ENCODE data around the gene UBASH3B. TPM values are rescaled to one million over a fixed set of nuclear protein-coding genes. Genes with fewer than 3 reads are reported as not detected.

Gene UBASH3B
- total and polyA plus RNA-seq, 9 donors, result 3.8 to 11.1 (median 4.5) TPM

GRCh38 chr11:122778148-122778547, 122.6 kb downstream of the UBASH3B start:
- Histone ChIP-seq H3K27ac (ENCODE audit: low read length) (no peak overlapping the region), H3K9me3 (replicated peaks; ENCODE audit: control insufficient read depth, low read depth, low read length) (no peaks in the 10 kb centered on the region), H3K4me3 (ENCODE audit: low read length) (no peak overlapping the region), H3K27me3 (ENCODE audit: control insufficient read depth, insufficient read depth, low read length) (peaks cover 8% of the 10 kb centered on the region), H3K4me1 (ENCODE audit: control insufficient read depth, insufficient read depth, low read length) (peaks cover 26% of the 10 kb centered on the region), H3K36me3 (ENCODE audit: control insufficient read depth, insufficient read depth, low read length) (peaks cover 9% of the 10 kb centered on the region)
- no peak for DNase-seq
- WGBS (ENCODE audit: insufficient coverage), result no CpG with 5 or more reads among the region's 2 CpGs

GRCh38 chr11:122779047-122779629, 123.6 kb downstream of the UBASH3B start:
- Histone ChIP-seq H3K4me3 (ENCODE audit: low read length) (no peak overlapping the region), H3K4me1 (ENCODE audit: control insufficient read depth, insufficient read depth, low read length) (peaks cover 26% of the 10 kb centered on the region), H3K9me3 (replicated peaks; ENCODE audit: control insufficient read depth, low read depth, low read length) (no peaks in the 10 kb centered on the region), H3K27me3 (ENCODE audit: control insufficient read depth, insufficient read depth, low read length) (peaks cover 8% of the 10 kb centered on the region), H3K36me3 (ENCODE audit: control insufficient read depth, insufficient read depth, low read length) (peaks cover 10% of the 10 kb centered on the region), H3K27ac (ENCODE audit: low read length) (no peak overlapping the region)
- DNase-seq, result no peak
- 83% methylated on average over 8 of the region's 12 CpGs for WGBS (ENCODE audit: insufficient coverage)

- Histone ChIP-seq H3K27ac (ENCODE audit: low read length) (peak overlapping the region; percentile 79), H3K4me1 (ENCODE audit: control insufficient read depth, insufficient read depth, low read length) (peaks cover 29% of the 10 kb centered on the region)
- DNase-seq, result no peak
These were observed 124.9 kb downstream of the UBASH3B start for GRCh38 chr11:122780296-122780949.

GRCh38 chr11:122781378-122782195, 126.1 kb downstream of the UBASH3B start:
- peak; percentile 99 for DNase-seq
- peak overlapping the region; percentile 79 for H3K27ac ChIP-seq (ENCODE audit: low read length)
- no peaks in the 10 kb centered on the region for H3K9me3 ChIP-seq (replicated peaks; ENCODE audit: control insufficient read depth, low read depth, low read length)
- H3K4me3 ChIP-seq (ENCODE audit: low read length), result no peak overlapping the region
- peaks cover 27% of the 10 kb centered on the region for H3K4me1 ChIP-seq (ENCODE audit: control insufficient read depth, insufficient read depth, low read length)
- H3K36me3 ChIP-seq (ENCODE audit: control insufficient read depth, insufficient read depth, low read length), result peaks cover 12% of the 10 kb centered on the region
- WGBS (ENCODE audit: insufficient coverage), result 2% methylated on average over 6 of the region's 12 CpGs
- H3K27me3 ChIP-seq (ENCODE audit: control insufficient read depth, insufficient read depth, low read length), result peaks cover 4% of the 10 kb centered on the region

More at GRCh38 chr11:122780296-122780949, 124.9 kb downstream of the UBASH3B start:
- Histone ChIP-seq H3K27me3 (ENCODE audit: control insufficient read depth, insufficient read depth, low read length) (peaks cover 4% of the 10 kb centered on the region), H3K9me3 (replicated peaks; ENCODE audit: control insufficient read depth, low read depth, low read length) (no peaks in the 10 kb centered on the region), H3K4me3 (ENCODE audit: low read length) (no peak overlapping the region), H3K36me3 (ENCODE audit: control insufficient read depth, insufficient read depth, low read length) (peaks cover 12% of the 10 kb centered on the region)
- WGBS (ENCODE audit: insufficient coverage), result 74% methylated on average over 6 of the region's 10 CpGs

- peaks cover 4% of the 10 kb centered on the region for H3K27me3 ChIP-seq (ENCODE audit: control insufficient read depth, insufficient read depth, low read length)
- H3K9me3 ChIP-seq (replicated peaks; ENCODE audit: control insufficient read depth, low read depth, low read length), result no peaks in the 10 kb centered on the region
- peaks cover 12% of the 10 kb centered on the region for H3K36me3 ChIP-seq (ENCODE audit: control insufficient read depth, insufficient read depth, low read length)
- peaks cover 21% of the 10 kb centered on the region for H3K4me1 ChIP-seq (ENCODE audit: control insufficient read depth, insufficient read depth, low read length)
- H3K27ac ChIP-seq (ENCODE audit: low read length), result no peak overlapping the region
- WGBS (ENCODE audit: insufficient coverage), result no CpG with 5 or more reads among the region's 2 CpGs
- no peak overlapping the region for H3K4me3 ChIP-seq (ENCODE audit: low read length)
- no peak for DNase-seq
These were observed 126.7 kb downstream of the UBASH3B start for GRCh38 chr11:122782222-122782621.

- Histone ChIP-seq H3K27ac (ENCODE audit: low read length) (no peak overlapping the region), H3K27me3 (ENCODE audit: control insufficient read depth, insufficient read depth, low read length) (peaks cover 4% of the 10 kb centered on the region), H3K36me3 (ENCODE audit: control insufficient read depth, insufficient read depth, low read length) (peaks cover 14% of the 10 kb centered on the region), H3K4me3 (ENCODE audit: low read length) (no peak overlapping the region), H3K4me1 (ENCODE audit: control insufficient read depth, insufficient read depth, low read length) (peaks cover 18% of the 10 kb centered on the region), H3K9me3 (replicated peaks; ENCODE audit: control insufficient read depth, low read depth, low read length) (no peaks in the 10 kb centered on the region)
- no peak for DNase-seq
- 68% methylated on average over 4 of the region's 5 CpGs for WGBS (ENCODE audit: insufficient coverage)
These were observed 128.9 kb downstream of the UBASH3B start for GRCh38 chr11:122784325-122784955.

GRCh38 chr11:122785031-122785541, 129.6 kb downstream of the UBASH3B start:
- H3K27ac ChIP-seq (ENCODE audit: low read length), result no peak overlapping the region
- H3K4me3 ChIP-seq (ENCODE audit: low read length), result no peak overlapping the region
- H3K27me3 ChIP-seq (ENCODE audit: control insufficient read depth, insufficient read depth, low read length), result peaks cover 4% of the 10 kb centered on the region
- H3K4me1 ChIP-seq (ENCODE audit: control insufficient read depth, insufficient read depth, low read length), result peaks cover 16% of the 10 kb centered on the region
- H3K36me3 ChIP-seq (ENCODE audit: control insufficient read depth, insufficient read depth, low read length), result peaks cover 13% of the 10 kb centered on the region
- H3K9me3 ChIP-seq (replicated peaks; ENCODE audit: control insufficient read depth, low read depth, low read length), result no peaks in the 10 kb centered on the region
- WGBS (ENCODE audit: insufficient coverage), result 82% methylated on average over 4 of the region's 13 CpGs
- DNase-seq, result no peak

- Histone ChIP-seq H3K27me3 (ENCODE audit: control insufficient read depth, insufficient read depth, low read length) (peaks cover 4% of the 10 kb centered on the region), H3K27ac (ENCODE audit: low read length) (no peak overlapping the region), H3K4me3 (ENCODE audit: low read length) (no peak overlapping the region), H3K4me1 (ENCODE audit: control insufficient read depth, insufficient read depth, low read length) (peaks cover 3% of the 10 kb centered on the region), H3K36me3 (ENCODE audit: control insufficient read depth, insufficient read depth, low read length) (peaks cover 12% of the 10 kb centered on the region), H3K9me3 (replicated peaks; ENCODE audit: control insufficient read depth, low read depth, low read length) (no peaks in the 10 kb centered on the region)
- DNase-seq, result no peak
- 89% methylated on average over 3 of the region's 7 CpGs for WGBS (ENCODE audit: insufficient coverage)
These were observed 131.4 kb downstream of the UBASH3B start for GRCh38 chr11:122786896-122787295.

- WGBS (ENCODE audit: insufficient coverage), result 82% methylated on average over 7 of the region's 10 CpGs
- H3K27me3 ChIP-seq (ENCODE audit: control insufficient read depth, insufficient read depth, low read length), result peaks cover 1% of the 10 kb centered on the region
- no peaks in the 10 kb centered on the region for H3K9me3 ChIP-seq (replicated peaks; ENCODE audit: control insufficient read depth, low read depth, low read length)
- H3K4me1 ChIP-seq (ENCODE audit: control insufficient read depth, insufficient read depth, low read length), result peaks cover 3% of the 10 kb centered on the region
- H3K36me3 ChIP-seq (ENCODE audit: control insufficient read depth, insufficient read depth, low read length), result peaks cover 9% of the 10 kb centered on the region
- no peak overlapping the region for H3K4me3 ChIP-seq (ENCODE audit: low read length)
- H3K27ac ChIP-seq (ENCODE audit: low read length), result no peak overlapping the region
- DNase-seq, result no peak
These were observed 133.4 kb downstream of the UBASH3B start for GRCh38 chr11:122788781-122789535.

Data from muscle of leg (tissue), 11 donors.